ENCODE measurements around the gene RNF157. TPM values are rescaled to one million over a fixed set of nuclear protein-coding genes. Genes with fewer than 3 reads are reported as not detected.

Gene RNF157
- total RNA-seq, 1 donor, result 4.7 TPM

DNA sequence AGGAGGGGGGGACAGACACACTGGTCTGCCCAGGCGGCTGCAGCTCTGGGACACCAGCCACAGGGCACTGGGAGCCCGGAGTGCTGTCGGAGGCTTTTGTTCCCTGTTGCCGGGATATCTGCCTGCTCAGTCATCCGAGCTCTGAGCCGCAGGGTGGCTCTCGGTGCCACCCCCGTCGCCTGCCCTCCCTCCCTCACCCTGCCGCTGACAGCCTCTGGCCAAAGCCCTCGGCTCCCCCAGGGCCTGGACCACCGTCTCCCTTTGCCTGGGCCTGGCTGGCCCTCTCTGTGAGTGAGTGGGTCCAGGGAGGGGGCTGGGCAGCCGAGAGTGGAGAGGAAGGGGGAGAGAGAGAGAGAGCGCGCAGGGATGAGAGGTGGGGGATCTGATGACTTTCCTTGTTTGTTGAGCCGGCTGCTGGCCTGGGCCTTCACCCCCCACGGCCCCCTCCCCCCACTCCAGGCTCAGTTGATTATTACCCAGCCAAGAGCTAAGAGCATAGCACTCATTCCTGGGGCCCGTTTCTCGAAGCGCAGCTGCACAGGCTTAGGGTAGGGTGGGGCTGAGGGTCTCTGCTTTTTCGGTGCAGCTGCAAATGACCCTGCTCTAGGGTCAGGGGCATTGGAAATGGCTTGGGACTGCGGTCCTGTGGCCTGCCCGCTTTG, 101.9 kb downstream of the RNF157 start:
- DNase-seq (ENCODE audit: low read depth), result no peak
- TF ChIP-seq CTCF (IDR thresholded peaks at IDR 0.05; ENCODE audit: insufficient read depth, low read depth, low read length), result no peak
- H3K4me3 ChIP-seq (ENCODE audit: low read depth, low read length), result no peak overlapping the region

DNA sequence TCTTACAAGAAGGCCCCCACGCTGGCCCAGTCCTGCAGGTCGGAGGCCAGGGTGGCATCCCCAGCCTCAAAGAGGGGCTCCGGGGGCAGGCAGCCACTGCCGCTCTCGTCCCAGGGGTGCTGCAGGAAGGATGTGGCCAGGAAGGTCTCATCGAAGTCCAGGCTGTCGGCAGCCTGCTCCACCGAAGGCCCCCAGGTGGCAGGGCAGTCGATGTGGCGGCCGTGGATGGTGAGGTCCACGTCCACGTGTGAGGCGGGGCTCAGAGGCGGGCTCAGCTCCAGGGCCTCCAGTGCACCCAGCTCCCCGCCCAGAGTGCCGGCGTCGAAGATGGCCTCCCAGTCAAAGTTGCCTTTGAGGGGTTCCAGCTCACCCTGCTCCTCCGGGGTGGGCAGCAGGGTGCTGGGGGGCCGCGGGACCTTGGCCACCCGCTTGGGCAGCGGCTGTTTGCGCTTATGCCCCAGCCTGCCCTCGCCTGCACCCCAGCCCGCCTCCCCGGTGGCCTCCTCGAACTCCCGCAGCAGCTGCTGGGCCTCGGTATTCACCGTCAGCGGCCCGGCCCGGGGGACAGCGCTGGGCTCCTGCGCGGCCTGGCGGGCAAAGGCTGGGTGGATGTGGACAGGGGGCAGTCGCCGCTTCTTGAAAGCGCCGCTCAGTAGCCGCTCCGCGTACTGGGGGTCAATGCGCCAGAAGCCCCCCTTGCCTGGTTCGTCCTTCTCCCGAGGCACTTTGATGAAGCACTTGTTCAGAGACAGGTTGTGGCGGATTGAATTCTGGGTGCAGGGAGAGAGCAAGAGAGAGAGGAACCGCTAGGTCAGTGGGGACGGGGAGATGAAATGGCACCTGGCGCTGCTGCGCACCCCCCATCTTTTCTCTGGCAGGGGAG, 102.7 kb downstream of the RNF157 start:
- no peak overlapping the region for H3K4me3 ChIP-seq (ENCODE audit: low read depth, low read length)
- no peak for TF ChIP-seq CTCF (IDR thresholded peaks at IDR 0.05; ENCODE audit: insufficient read depth, low read depth, low read length)
- no peak for DNase-seq (ENCODE audit: low read depth)

GRCh38 chr17:76137001-76137350, 103.3 kb downstream of the RNF157 start:
- no peak for DNase-seq (ENCODE audit: low read depth)
- H3K4me3 ChIP-seq (ENCODE audit: low read depth, low read length), result no peak overlapping the region
- no peak for TF ChIP-seq CTCF (IDR thresholded peaks at IDR 0.05; ENCODE audit: insufficient read depth, low read depth, low read length)

DNA sequence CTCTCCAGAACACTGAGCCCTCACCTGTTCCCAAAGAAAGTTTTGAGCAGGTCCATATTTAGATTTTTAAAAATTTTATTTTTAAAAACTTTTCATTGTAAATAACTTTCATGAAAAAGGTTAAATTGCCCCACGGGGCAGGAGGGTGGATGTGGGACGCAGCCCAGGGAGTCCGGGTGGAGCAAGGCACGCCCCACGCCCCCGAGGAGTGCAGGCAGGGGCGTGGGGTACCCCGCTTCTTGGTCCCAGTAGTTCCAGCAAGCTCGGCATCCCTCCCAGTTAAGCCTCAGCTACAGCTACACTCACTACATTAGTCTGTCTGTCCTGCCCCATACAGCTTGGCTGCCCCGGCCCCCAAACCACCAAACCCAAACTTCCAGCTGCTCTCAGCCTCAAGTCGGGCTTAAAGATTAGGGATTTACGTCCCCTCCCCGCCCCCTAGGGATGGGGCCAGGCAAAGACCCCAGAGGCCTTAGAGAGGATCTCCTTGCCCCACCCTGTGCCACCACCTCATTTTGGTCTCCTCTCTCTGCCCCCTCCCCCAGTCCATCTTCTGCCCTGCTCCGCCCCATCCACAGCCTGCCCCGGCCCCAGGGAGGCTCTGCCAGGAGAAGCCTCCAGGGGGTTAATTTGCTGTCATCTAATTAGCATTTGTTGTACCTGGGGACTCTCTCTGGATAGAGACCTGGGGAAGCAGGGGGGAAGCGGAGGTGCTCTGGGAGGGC, 103.9 kb downstream of the RNF157 start:
- no peak for DNase-seq (ENCODE audit: low read depth)
- no peak for TF ChIP-seq CTCF (IDR thresholded peaks at IDR 0.05; ENCODE audit: insufficient read depth, low read depth, low read length)
- no peak overlapping the region for H3K4me3 ChIP-seq (ENCODE audit: low read depth, low read length)

GRCh38 chr17:76135810-76136188, 104.5 kb downstream of the RNF157 start:
- DNase-seq (ENCODE audit: low read depth), result no peak
- no peak for TF ChIP-seq CTCF (IDR thresholded peaks at IDR 0.05; ENCODE audit: insufficient read depth, low read depth, low read length)
- no peak overlapping the region for H3K4me3 ChIP-seq (ENCODE audit: low read depth, low read length)

DNA sequence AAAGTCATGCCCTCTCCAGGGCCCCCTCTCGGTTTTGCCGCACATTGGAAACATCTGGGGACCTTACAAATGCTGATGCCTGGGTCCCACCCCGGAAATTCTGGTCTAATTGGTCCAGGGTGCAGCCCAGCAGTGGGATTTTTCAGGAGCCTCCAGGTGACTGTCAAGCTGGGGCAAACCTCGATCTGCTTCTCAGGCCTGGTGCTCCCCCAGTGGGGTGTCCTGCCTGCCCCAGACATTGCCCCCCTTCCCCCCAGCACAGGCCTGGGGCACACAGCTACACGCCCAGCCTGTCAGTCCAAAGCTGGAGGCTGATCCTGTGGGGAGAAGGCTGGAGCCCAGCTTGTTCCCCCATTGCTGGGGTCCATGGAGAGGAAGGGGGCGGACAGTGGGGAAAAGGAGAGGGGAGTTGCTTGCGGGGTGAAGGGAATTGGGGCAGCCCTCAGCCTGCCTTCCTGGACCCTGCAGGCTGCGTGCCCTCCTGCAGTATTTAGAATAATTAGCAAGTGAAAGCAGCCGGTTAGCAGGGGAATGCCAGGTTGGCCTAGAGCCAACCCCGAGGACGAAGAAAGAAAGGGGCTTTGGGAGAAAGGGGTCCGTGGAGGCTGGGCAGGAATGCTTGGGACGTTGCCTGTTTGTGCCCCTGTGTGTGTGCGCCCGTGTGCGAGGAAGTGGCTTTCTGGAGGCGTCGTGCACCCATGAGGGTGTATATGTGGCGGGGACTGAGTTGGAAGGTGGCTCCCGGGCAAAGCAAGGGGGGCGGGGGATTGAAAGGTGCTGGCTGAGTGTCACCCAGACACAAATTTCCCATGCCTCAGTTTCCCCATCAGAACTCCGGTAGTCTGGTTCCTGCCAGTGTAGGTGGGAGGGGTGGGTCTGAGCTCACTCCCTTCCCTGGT, 105.1 kb downstream of the RNF157 start:
- no peak for TF ChIP-seq CTCF (IDR thresholded peaks at IDR 0.05; ENCODE audit: insufficient read depth, low read depth, low read length)
- H3K4me3 ChIP-seq (ENCODE audit: low read depth, low read length), result no peak overlapping the region
- no peak for DNase-seq (ENCODE audit: low read depth)

Data from fibroblast of villous mesenchyme (primary cell).